ENCODE measurements around the gene ECE1.

DNA sequence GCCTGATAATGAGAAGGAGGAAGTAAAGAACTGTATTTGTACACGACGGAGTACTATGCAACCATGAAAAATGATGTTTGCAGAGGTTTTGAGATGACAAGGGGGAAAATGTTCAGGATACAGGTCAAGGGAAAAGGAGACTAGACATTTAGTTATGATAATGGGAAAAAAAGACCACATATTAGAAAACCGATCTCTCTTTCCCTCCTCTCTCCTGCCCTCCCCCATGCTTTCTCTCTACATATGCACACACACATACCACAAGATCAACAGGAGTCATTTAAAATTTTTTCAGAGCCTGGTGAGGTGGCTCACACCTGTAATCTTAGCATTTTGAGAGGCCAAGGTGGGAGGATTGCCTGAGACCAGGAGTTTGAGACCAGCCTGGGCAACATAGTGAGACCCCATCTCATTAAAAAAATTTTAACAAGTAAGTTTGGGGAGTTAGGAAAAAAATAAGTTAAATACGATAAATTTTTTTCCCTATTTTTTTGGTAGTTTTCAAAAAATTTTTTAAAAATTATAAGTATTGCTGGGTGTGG is 44.5 kb downstream of the ECE1 start:
- TF ChIP-seq, protein P1, sequence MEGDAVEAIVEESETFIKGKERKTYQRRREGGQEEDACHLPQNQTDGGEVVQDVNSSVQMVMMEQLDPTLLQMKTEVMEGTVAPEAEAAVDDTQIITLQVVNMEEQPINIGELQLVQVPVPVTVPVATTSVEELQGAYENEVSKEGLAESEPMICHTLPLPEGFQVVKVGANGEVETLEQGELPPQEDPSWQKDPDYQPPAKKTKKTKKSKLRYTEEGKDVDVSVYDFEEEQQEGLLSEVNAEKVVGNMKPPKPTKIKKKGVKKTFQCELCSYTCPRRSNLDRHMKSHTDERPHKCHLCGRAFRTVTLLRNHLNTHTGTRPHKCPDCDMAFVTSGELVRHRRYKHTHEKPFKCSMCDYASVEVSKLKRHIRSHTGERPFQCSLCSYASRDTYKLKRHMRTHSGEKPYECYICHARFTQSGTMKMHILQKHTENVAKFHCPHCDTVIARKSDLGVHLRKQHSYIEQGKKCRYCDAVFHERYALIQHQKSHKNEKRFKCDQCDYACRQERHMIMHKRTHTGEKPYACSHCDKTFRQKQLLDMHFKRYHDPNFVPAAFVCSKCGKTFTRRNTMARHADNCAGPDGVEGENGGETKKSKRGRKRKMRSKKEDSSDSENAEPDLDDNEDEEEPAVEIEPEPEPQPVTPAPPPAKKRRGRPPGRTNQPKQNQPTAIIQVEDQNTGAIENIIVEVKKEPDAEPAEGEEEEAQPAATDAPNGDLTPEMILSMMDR (IDR thresholded peaks at IDR 0.05; ENCODE audit: low read length) = no peak
- TF ChIP-seq EZH2 (IDR thresholded peaks at IDR 0.05; ENCODE audit: borderline replicate concordance, low read length) = no peak
